Thyroid gland (tissue), 4 donors: Measurements from ENCODE around the gene MTHFD1L.

Experiments
- CTCF ChIP-seq, 6 experiments: fragments of 200-600 bp in 3 of 6; fragments of 450-650 bp in 3 of 6; sonication (generic) in 3 of 6; IDR thresholded peaks; one replicate each; pipeline ENCODE4 v1.5.1; 2016 to 2019; ENCODE audit warnings: antibody characterized with exemption in 6 of 6, mild to moderate bottlenecking in 2 of 6, inconsistent platforms in 1 of 6, moderate library complexity in 1 of 6
- POLR2A ChIP-seq, 2 donors: fragments of 450-650 bp; IDR thresholded peaks; one replicate each; pipeline ENCODE4 v1.6.1; 2017; ENCODE audit warnings: antibody characterized with exemption in 2 of 2, mild to moderate bottlenecking in 2 of 2, moderate library complexity in 1 of 2

DNA sequence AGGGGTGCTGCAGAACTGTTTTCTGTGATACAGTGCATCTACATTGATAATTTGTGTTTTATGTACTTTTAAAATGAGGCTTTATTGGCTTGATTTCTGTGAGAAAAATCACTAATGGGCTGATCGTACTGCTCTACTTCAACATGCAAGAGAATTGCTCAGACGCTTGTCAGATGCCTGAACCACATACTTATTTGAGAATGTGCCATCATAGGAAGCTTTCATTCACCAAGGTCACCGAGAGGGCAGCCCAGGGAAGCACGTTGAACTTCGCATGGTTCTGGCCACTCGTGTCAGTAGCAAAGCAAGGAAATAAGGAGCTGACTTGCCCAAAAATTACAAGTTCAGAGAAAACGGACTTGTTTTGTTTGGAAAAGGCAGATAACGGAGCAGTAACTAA lies 205.8 kb downstream of the MTHFD1L start:
- TF ChIP-seq CTCF (IDR thresholded peaks at IDR 0.05) = no peak
- no peak for TF ChIP-seq POLR2A (IDR thresholded peaks at IDR 0.05)
